Panc1 (cell line): ENCODE results near the gene ADAMTS2. TPM values are rescaled to one million over a fixed set of nuclear protein-coding genes. Genes with fewer than 3 reads are reported as not detected.

Experiments
- ATAC-seq: fragments of 200-7000 bp; cut with Tn5 transposase; 2 replicates; pipeline ENCODE4 v1.9.1; 2020; ENCODE audit warnings: mild to moderate bottlenecking, moderate library complexity
- BruUV-seq: library from RNA; stranded (reverse); fragments of 400-500 nt; replicated peaks from 2 replicates; lab custom pipeline; 2021; lab: Mats Ljungman, UMichigan
- CTCF ChIA-PET: fragments of 300-600 bp; sonication (Branson Sonifier 250); formaldehyde crosslinking; loops from one replicate; lab custom pipeline; 2022; ENCODE audit warnings: antibody characterized with exemption; lab: Charles Lee
- POLR2A ChIA-PET: fragments of 300-600 bp; sonication (Branson Sonifier 250); formaldehyde crosslinking; loops from one replicate; lab custom pipeline; 2022; ENCODE audit warnings: antibody characterized with exemption; lab: Charles Lee
- DNase-seq: peaks from one replicate; pipeline ENCODE4 v3.0.0-alpha.2; 2010; ENCODE audit warnings: low read depth, low spot score
- H3K27ac ChIP-seq: 2 replicates; pipeline ENCODE4 v1.5.1; 2011; ENCODE audit warnings: mild to moderate bottlenecking, low read length, inconsistent platforms
- H3K27me3 ChIP-seq: fragments of 200-500 bp; sonication (Bioruptor generic); 2 replicates; pipeline ENCODE4 v1.6.0; 2014; ENCODE audit warnings: low read length, inconsistent platforms; ENCODE audit not compliant: control insufficient read depth, insufficient read depth
- H3K36me3 ChIP-seq: fragments of 200-500 bp; sonication (Bioruptor generic); 2 replicates; pipeline ENCODE4 v1.5.1; 2014; ENCODE audit warnings: inconsistent platforms, mild to moderate bottlenecking, low read length, moderate library complexity; ENCODE audit not compliant: control insufficient read depth, insufficient read depth
- H3K4me1 ChIP-seq: 2 replicates; pipeline ENCODE4 v1.5.1; 2011; ENCODE audit warnings: inconsistent platforms, mild to moderate bottlenecking, low read length, moderate library complexity; ENCODE audit not compliant: control insufficient read depth, insufficient read depth
- H3K4me3 ChIP-seq, 2 experiments: 2 replicates each; pipeline ENCODE4 v1.5.1; 2011 to 2012; ENCODE audit warnings: low read depth in 2 of 2, low read length in 2 of 2, mild to moderate bottlenecking in 2 of 2, inconsistent platforms in 1 of 2, moderate library complexity in 1 of 2
- H3K9me3 ChIP-seq: fragments of 200-500 bp; sonication (Bioruptor generic); 2 replicates; pipeline ENCODE4 v1.5.1; 2014; ENCODE audit warnings: low read depth, mild to moderate bottlenecking, inconsistent platforms, low read length, moderate library complexity; ENCODE audit not compliant: control insufficient read depth, insufficient read depth
- CTCF ChIP-seq: fragments of 450-650 bp; IDR thresholded peaks from 2 replicates; pipeline ENCODE4 v1.5.1; 2017; ENCODE audit warnings: mild to moderate bottlenecking
- POLR2AphosphoS5 ChIP-seq: IDR thresholded peaks from 2 replicates; pipeline ENCODE4 v1.6.1; 2012; ENCODE audit warnings: mild to moderate bottlenecking, low read depth, low read length, moderate library complexity
- REST ChIP-seq, 2 experiments: IDR thresholded peaks; 2 replicates each; pipeline ENCODE4 v1.6.1; 2011 to 2012; ENCODE audit warnings: low read depth in 2 of 2, control low read depth in 1 of 2, low read length in 1 of 2, mild to moderate bottlenecking in 1 of 2, moderate library complexity in 1 of 2; ENCODE audit not compliant: insufficient read depth in 1 of 2
- SIN3A ChIP-seq: IDR thresholded peaks from 2 replicates; pipeline ENCODE4 v1.6.1; 2012; ENCODE audit warnings: low read depth, mild to moderate bottlenecking, low read length, moderate library complexity, borderline replicate concordance; ENCODE audit not compliant: insufficient read depth
- TCF7L2 ChIP-seq: IDR thresholded peaks from 2 replicates; pipeline ENCODE4 v1.6.1; 2011; ENCODE audit warnings: mild to moderate bottlenecking, low read depth, low read length, inconsistent platforms
- in situ Hi-C: cut with HindIII; loops from 2 replicates; pipeline ENCODE4 v1.10.0; 2016; ENCODE audit warnings: low sequenced_read_pairs, low pct_unique_long_range_greater_than_20kb
- intact Hi-C: fragments of 100-400 bp; cut with micrococcal nuclease; formaldehyde crosslinking; loops from one replicate; pipeline ENCODE4 v1.10.0; 2022; ENCODE audit not compliant: unreplicated experiment
- total RNA-seq: library from RNA; stranded (reverse); gene quantifications from one replicate; pipeline ENCODE4 v1.2.1, GENCODE V29; 2021; ENCODE audit not compliant: unreplicated experiment

ADAMTS2 gene
- total RNA-seq, 1 experiment from 2014 or later: 0.13 TPM

GRCh38 chr5:179297486-179298180 is 47.6 kb downstream of the ADAMTS2 start:
- CTCF ChIA-PET: no interaction called here
- no peak for DNase-seq
- H3K4me3 ChIP-seq: no peak overlapping the region
- no peaks in the 10 kb centered on the region for H3K36me3 ChIP-seq
- H3K9me3 ChIP-seq: no peaks in the 10 kb centered on the region
- TF ChIP-seq SIN3A (no peak), CTCF (no peak), POLR2AphosphoS5 (no peak), REST (IDR thresholded peaks at IDR 0.05; ENCODE audit: insufficient read depth in 1 of 2, low read depth in 2 of 2, low read length in 1 of 2) (no peak), TCF7L2 (no peak)
- H3K27me3 ChIP-seq: no peaks in the 10 kb centered on the region
- H3K27ac ChIP-seq: no peak overlapping the region
- POLR2A ChIA-PET: no interaction called here
- no peaks in the 10 kb centered on the region for H3K4me1 ChIP-seq
- no peak for ATAC-seq
- in situ Hi-C loops (no loop called here), intact Hi-C loops (no loop called here)
- BruUV-seq: no TSS peak

GRCh38 chr5:179297026-179297425 is 48.2 kb downstream of the ADAMTS2 start:
- DNase-seq (no peak), ATAC-seq (no peak)
- TF ChIP-seq POLR2AphosphoS5 (no peak), REST (IDR thresholded peaks at IDR 0.05; ENCODE audit: insufficient read depth in 1 of 2, low read depth in 2 of 2, low read length in 1 of 2) (no peak), CTCF (no peak), TCF7L2 (no peak), SIN3A (no peak)
- Histone ChIP-seq H3K27me3 (no peaks in the 10 kb centered on the region), H3K4me1 (no peaks in the 10 kb centered on the region), H3K4me3 (no peak overlapping the region), H3K27ac (no peak overlapping the region), H3K9me3 (no peaks in the 10 kb centered on the region), H3K36me3 (no peaks in the 10 kb centered on the region)
- ChIA-PET POLR2A (no interaction called here), CTCF (no interaction called here)
- in situ Hi-C loops (no loop called here), intact Hi-C loops (no loop called here)
- BruUV-seq: no TSS peak
